OCI-LY3 (cell line): ENCODE measurements around the gene MCTS1.

Experiments
- CTCF ChIP-seq: fragments of 200-600, 300-600 bp; sonication (generic); IDR thresholded peaks from 2 replicates; pipeline ENCODE4 v1.5.1; 2014; ENCODE audit warnings: antibody characterized with exemption, low read length, low read depth
- EZH2phosphoT487 ChIP-seq: fragments of 200-600 bp; shearing (Covaris generic); IDR thresholded peaks from 2 replicates; pipeline ENCODE4 v1.6.1; 2018; ENCODE audit warnings: antibody characterized with exemption, mixed run types, low read depth

GRCh38 chrX:120642871-120643270 lies 39.0 kb downstream of the MCTS1 start:
- no peak for TF ChIP-seq CTCF
- no peak for TF ChIP-seq EZH2phosphoT487
